WI38 (cell line): ENCODE measurements around the gene CDH23.

Source experiments
- H3K4me3 ChIP-seq: 2 replicates; pipeline ENCODE4 v1.5.1; 2011; ENCODE audit warnings: low read depth, mild to moderate bottlenecking, control low read depth, low read length
- TF ChIP-seq, protein P1 (sequence below): IDR thresholded peaks from 2 replicates; pipeline ENCODE4 v1.5.1; 2012; ENCODE audit warnings: low read depth, mild to moderate bottlenecking, control low read depth, low read length

The CDH23 gene

DNA sequence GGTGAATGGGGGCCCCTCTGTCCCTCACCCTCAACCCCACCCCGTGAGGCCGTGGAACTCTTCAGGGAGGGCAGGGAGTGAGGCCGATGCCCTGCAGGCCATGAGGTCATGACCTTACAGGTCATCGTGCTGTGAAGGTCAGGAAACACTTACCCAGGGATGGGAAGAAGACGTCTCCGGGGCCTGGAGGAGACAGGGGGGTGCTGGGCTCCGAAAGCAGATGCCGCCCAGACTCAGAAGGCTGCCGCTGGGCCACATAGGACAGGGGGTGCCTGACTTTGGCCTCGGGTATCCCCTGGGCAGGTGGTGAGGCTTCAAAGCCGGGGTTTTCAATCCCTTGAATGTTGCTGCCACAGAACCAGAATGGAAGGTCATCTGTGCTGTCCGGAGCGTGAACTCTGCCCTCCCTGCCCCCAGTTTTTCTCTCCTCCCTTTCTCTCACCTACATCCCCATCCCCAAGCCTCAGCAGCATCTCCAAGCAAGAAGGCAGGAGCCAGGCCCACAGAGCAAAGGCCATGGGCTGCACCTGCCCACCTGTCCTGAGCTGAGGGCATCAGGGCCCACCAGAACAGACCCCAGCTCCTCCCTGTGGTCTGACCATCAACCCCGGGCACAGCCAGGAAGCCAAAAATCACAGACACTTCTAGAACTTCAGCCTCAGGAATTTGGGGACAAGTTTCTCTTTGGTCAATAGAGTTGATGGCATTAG, 354.9 kb downstream of the CDH23 start:
- TF ChIP-seq, protein P1, sequence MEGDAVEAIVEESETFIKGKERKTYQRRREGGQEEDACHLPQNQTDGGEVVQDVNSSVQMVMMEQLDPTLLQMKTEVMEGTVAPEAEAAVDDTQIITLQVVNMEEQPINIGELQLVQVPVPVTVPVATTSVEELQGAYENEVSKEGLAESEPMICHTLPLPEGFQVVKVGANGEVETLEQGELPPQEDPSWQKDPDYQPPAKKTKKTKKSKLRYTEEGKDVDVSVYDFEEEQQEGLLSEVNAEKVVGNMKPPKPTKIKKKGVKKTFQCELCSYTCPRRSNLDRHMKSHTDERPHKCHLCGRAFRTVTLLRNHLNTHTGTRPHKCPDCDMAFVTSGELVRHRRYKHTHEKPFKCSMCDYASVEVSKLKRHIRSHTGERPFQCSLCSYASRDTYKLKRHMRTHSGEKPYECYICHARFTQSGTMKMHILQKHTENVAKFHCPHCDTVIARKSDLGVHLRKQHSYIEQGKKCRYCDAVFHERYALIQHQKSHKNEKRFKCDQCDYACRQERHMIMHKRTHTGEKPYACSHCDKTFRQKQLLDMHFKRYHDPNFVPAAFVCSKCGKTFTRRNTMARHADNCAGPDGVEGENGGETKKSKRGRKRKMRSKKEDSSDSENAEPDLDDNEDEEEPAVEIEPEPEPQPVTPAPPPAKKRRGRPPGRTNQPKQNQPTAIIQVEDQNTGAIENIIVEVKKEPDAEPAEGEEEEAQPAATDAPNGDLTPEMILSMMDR = no peak
- no peak overlapping the region for H3K4me3 ChIP-seq

DNA sequence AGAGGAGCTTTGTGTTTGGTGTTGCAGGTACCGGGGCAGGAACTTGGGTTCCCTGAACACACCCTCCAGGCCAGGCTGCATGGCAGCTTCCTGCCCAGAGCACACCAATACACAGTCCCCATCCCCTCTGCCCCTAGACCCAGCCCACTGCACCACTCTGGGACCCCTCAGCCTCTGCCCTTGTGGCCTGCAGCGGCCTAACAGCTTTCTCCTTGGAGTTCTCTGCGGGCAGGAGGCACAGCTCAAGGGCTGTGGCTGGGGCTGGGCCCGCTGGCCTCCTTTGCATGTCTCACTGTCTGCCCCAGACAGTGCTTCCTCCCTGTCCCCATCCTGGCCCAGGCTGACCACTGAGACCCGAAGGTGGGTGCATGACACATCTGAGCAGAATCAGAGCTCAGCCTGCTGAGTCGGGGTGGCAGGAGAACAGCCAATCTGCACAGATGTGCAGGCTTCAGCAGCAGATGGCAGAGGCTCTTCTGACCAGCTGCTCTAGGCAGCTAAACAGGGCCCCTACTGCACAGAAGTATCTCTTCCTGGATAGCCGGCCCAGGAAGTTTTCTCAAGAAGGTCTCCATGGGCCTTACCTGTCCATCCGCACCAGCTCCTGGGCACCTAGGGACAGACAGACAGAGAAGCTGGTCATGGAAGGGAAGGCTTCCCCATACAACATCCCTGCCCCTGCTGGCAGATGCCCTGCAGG, 355.8 kb downstream of the CDH23 start:
- TF ChIP-seq, protein P1 = no peak
- no peak overlapping the region for H3K4me3 ChIP-seq

DNA sequence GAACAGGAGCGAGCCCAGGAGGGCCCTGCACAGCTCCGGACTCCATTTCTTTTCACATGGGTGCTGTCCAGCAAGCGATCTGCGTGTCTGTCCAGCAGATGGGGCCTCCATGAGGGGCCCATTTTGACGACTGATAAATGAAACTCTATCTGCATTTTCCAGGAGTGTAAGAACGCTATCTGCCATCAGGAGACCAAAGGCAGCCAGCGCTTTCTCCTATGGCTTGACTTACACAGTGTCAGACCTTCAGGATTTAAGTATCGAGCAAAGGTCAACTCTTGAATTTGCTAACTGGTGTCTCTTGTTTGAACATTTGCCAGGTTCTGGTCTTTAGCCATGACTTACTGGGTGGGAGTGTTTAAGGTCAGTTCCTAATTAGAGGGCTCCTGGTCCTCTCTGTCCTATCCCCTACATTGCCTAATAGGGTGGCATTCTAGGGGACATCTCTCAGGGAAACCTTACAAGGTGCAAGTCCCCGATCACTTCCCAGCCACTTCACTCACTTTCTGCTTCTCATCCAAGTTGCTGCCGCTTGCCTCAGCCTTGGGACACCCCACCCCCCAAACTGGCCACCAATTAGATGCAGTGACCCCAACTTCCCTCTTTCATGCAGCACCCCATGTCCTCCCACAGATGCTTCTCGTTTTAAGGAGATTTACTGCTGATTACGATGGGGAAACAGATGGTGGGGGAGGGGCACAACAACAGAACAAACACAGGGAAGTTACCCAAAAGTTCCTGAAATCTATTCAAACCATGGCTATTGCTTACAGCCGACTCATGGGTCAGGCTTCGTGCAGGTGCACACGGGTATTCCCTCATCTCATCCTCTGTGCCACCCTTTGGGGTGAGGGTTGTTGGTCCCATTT, 356.6 kb downstream of the CDH23 start:
- H3K4me3 ChIP-seq = no peak overlapping the region
- TF ChIP-seq, protein P1 = no peak

DNA sequence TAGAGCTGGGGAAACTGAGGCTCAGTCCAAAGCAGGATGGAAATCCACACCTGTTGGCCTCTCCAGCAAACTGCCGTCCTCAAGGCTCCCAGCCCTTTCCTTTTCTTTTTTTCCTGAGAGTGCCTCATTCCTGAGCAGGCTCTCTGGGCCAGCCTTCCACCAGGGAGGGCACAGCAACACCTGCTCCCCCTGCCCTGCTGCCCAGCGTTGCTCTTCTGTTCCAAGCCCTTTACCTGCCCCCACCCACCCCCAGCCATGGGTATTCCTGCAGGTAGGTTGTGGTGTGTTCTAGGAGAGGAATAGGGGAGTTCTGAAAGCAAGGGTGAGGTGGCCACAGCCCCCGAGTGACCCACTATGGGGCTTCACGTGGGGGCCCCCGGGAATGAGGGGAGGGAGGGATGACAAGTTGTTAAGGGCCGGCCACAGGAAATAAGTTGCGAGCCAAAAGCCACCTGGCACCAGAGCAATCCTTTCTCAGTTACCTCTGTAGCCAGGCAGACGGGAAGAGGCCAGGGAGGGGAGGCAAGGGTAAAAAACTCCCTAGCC, 357.3 kb downstream of the CDH23 start:
- no peak overlapping the region for H3K4me3 ChIP-seq
- TF ChIP-seq, protein P1 = no peak

DNA sequence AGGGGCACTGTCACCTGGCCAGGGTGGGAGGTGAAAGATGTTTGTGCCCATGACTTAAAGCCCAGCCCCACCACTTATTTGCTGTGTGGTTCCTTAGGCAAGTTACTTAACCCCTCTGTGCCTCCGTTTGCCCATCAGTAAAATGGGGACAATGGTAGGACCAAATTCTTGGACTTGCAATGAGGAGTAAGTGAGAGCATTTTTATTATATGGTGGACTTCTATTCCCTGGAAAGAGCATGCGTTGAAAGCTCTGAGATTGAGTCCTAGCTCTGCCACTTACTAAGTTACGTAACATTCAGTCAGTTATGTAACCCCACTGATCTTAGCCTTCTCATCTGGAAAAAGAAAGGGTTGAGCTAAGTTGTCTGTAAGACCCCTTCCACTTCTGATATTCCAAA, 357.8 kb downstream of the CDH23 start:
- H3K4me3 ChIP-seq = no peak overlapping the region
- TF ChIP-seq, protein P1 = no peak

DNA sequence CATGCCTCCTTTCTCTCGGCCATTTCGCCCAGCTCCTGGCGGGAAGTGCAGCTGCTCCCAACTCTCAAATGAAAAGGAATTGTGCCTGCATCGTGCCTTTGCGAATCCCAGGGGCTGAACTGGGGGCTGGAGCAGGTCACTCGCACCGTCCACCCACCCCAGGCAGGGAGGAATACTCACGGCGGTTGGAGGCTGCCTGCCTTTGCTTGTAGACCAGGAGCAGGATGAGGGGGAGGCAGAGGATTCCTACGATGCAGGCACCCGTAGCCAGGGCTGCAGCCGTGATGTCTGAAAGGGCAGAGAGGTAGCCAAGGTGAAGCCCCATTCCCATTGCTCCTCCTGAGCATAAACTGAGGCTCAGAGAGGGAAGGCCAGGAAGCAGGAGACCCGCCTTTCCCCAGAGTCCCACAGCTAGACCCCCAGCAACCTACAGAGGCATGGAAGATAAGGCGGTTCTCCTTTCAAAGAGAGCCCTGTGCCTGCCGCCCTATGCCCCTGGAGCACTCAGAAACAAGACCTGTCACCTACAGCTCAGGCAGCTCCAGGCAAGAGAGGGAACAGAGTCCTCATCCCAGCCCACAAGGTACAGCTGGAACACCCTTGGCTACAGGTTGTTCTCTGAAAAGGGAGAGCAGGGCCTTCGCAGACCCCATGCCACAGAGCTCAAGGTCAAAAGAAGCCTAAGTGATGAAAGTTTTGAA, 358.6 kb downstream of the CDH23 start:
- no peak overlapping the region for H3K4me3 ChIP-seq
- TF ChIP-seq, protein P1 = no peak
